GM10847 (cell line): ENCODE measurements around the gene MYO5A.

Experiments used
- POLR2A ChIP-seq: IDR thresholded peaks from 2 replicates; pipeline ENCODE4 v1.6.1; 2011; ENCODE audit not compliant: insufficient read length; ENCODE audit errors: extremely low read depth

The MYO5A gene

DNA sequence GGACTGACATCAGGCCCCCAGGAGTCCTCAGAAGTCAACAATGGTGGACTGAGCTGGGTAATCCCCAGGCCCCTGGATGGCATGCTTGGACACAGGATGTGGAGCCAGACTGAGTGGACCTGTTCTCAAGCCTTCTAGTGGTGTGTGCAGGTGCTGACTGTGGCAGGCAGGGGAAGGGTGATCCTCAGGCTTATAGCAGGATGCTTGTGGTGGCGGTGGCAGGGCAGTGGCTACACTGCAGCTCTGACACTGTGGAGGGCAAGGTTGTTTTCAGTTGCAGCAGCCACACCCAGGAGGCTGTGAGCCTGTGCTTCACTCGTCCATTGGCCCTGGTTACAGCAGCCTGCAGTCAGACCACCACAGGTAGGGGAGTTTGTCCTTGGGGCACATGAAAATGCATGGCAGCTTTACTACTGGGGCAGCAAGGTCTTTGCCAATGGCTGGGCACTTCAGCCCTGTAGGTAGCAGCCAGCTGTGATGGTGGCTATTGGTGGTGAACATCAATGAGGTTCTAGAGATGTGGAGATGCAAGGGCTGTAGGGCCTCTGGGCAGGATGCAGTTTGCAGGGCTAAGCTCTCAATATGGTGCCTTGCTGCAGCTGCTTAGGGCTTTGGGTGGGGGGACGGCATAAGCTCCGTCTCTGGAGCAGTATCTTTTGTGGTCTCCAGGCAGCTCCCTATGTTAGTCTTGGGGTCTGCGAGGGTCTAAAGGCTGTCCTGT is 17.5 kb upstream of the MYO5A start:
- no peak for TF ChIP-seq POLR2A

DNA sequence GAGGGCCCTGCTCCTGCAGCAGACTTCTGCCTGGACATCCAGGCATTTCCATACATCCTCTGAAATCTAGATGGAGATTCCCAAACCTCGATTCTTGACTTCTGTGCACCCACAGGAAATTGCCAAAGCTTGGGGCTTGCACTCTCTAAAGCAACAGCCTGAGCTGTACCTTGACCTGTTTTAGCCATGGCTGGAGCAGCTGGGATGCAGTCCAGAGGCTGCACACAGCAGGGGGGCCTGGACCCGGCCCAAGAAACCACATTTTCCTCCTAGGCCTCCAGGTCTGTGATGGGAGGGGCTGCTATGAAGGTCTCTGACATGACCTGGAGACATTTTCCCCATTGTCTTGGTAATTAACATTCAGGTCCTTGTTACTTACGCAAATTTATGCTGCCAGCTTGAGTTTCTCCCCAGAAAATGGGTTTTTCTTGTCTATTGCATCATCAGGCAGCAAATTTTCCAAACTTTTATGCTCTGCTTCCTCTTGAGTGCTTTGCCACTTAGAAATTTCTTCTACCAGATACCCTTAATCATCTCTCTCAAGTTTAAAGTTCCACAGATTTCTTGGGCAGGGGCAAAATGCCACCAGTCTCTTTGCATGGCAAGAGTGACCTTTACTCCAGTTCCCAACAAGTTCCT is 11.8 kb upstream of the MYO5A start:
- no peak for TF ChIP-seq POLR2A

DNA sequence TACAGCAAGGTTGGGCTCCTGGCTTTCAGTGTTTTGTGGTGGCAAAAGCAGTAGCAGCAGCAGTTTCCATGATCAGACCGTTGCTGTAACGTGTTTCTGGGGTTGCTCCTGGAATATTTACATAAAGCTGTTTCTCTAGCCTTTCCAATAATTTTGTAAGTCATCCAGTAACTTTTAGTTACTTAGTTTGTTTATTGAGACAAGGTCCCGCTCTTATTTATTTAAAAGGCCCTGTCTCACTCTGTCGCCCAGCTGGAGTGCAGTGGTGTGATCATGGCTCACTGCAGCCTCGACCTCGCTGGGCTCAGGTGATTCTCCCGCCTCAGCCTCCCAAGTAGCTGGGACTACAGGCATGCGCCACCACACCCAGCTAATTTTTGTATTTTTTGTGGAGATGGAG is 8.8 kb upstream of the MYO5A start:
- TF ChIP-seq POLR2A, result no peak

DNA sequence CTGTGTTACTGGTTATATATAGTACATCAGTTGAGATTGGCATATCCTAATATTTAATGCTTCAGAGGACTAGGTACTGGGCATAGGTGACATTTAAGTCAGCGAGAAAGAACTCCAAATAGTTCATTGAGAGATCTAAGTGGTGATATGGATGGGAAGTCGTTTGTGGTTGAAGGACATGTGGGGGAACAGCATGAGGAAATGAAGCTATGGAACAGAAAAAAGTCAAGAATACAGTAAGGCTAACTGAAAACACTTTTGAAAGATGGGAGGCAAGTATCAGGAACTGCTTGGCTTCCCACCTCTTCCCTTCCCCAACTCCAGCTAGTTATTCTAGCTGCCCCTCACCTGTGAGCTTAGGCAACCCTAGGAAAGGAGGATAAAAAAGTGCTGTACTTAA is 3.7 kb upstream of the MYO5A start:
- no peak for TF ChIP-seq POLR2A

DNA sequence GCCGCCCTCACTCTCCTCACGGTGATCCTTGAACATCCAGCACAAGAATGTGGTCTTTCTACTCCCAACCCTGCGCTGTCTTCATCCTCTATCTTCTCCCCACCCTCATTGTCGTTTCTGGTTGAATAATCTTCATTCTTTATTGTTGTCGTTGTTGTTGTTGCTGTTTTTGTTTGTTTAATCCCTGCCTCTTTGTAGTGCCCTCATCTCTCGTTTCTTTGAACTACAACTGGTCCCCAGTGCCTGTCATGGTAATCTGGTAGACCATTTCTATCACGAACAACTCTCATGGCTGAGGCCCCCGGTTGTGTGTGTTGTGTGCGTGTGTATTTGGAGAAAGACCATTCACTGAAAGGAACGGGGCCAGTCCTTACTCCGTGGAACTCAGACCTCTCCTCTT is 1.3 kb upstream of the MYO5A start:
- TF ChIP-seq POLR2A, result no peak

DNA sequence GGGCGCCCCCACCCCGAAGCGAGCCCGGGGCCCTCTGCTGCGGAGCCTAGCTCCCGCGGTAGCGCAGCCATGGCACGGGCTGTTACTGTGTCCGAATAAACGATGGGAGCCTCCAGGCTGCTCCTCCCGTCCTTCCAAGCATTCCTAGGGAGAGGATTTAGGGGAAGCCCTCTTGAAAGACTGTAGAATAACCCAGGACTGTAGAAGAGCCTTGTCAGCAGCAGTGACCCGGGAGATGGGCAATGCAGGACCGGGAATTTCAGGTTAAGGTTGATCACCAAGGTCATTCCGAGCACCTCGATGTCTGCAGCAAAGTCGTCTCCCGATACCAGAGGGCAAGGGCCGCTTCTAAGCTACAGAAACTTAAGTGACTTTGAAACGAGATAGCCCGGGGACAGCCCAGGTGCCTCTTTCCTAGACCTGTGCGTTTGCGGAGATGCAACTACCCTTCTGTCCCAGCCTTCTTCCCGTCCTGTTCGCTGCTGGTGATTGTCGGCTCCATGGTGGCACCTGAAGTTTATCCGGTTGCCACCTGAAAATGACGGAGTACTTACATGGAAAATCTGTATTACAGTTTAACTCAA is 753 bp upstream of the MYO5A start:
- TF ChIP-seq POLR2A, result no peak

DNA sequence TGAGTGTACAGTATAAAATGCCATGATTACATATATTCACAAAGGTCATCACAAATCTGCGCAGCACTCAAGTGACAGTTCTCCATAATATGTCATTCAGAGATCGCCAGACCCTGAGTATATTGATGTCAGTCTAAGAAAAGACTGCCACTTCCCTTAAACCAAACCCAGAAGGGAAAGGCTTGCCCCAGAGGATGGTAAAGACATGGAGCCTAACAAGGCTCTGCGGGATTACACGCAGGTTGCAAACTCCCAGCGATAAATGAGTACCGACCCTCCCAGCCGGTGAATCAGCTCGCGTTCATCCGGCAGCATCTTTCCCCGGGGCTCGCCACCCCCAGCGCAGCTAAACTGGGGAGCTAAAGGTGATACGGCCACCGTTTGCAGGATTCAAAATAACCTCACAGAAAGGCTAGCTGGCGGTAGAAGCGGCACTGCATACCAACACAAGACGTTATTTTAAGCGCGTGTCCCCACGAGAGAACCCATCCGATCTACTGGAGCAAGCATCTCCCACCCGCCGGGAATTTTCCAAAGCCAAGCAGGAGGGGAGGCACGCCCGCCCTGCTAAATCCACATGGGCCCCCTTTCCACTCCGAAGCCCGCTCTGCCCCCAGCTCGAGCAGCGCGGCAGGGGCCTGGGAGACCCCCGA is 643 bp downstream of the MYO5A start:
- no peak for TF ChIP-seq POLR2A

DNA sequence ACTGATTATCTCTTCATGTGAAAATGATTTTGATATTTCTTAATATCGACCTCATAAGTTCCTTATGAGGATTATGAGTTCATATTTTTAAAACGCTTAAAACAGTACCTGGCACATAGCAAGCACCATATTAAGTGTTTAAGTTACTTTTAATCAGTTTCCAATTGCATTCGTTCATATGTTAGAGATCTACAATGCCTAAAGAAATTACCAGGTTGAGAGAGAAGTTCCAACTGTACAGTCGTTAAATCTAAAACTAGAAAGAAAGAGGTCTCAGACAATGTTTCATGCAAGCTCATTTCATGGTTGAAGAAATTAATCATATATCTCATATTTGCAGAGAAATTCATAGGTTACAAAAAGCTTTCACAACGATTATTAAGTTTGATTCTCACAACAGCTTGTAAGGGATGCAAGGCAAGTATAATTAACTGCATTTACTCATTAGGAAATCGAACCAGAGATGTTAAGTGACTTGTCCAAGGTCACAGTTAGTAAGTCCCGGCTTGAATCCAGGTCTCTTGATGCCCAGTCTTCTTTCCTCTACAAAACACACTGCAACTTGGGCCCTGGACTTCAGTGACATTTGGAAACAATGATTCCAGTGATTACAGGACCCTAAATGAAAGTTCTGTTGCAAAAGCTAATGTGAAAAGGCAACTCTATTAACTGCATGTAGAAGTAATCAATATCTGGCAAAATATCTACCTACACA is 1.3 kb downstream of the MYO5A start:
- TF ChIP-seq POLR2A, result no peak

DNA sequence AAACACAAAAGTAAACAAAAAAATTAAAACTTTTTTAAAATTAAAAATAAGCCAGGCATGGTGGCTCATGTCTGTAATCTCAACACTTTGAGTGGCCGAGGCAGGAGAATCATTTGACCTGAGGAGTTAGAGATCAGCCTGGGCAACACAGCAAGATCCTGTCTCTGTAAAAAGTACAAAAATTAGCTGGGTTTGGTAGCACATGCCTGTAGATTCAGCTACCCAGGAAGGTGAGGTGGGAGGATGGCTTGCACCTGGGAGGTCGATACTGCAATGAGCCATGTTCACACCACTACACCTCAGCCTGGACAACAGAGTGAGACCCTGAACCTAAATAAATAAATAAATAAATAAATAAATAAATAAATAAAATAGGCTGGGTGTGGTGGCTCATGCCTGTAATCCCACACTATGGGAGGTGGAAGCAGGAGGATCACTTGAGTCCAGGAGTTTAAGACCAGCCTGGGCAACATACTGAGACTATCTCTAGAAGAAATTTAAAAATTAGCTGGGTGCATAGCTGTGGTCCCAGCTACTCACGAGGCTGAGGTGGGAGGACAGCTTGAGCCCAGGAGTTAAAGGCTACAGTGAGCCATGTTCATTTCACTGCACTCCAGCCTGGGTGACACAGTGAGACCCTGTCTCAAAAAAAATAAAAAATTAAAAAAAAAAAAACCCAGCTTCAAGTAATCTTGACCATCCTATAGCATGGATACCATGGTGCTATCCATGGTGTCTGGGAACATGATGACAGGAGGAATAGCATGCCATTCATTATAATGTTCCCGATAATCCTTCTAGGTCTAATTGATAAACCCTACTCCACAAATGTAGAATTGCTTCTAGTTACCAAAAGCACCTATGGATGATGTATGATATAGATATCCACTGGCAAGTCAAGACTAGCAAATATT is 4.2 kb downstream of the MYO5A start:
- no peak for TF ChIP-seq POLR2A

DNA sequence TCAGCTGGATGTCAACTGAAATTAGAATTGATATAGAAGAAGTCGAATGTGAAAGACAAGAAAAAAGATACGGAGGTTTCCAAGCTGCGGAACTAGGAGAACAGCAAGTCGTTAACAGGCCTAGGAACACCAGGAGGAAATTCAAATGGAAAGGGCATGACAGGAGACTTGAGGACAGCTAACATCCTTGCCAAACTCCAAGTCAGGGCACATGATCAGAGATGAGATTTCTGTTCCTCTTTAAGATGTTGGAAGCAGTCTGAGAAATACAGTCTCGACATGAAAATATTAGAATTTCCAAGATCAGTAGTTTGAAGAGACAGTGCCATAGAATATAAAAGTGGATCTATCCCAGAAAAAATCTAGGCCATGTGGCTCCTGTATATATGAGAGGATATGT is 5.0 kb downstream of the MYO5A start:
- TF ChIP-seq POLR2A, result no peak

DNA sequence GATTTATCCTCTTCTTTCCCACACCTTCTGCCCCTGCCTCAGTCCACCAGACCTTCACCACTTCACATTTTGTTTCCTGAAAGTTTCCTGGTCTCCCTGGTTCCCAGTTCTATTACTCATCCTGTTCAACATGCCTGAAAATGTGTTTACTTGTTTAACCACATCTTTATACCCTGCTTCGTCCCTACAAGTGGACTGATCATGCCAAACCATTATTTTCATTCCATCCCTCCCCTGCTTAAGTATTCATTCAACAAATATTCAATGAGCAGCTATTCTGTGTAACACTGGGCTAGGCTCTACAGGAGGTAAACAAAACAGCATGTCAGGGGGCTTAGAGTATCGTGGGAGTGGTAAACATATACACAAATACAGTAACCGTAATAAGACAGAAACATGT is 5.5 kb downstream of the MYO5A start:
- TF ChIP-seq POLR2A, result no peak

DNA sequence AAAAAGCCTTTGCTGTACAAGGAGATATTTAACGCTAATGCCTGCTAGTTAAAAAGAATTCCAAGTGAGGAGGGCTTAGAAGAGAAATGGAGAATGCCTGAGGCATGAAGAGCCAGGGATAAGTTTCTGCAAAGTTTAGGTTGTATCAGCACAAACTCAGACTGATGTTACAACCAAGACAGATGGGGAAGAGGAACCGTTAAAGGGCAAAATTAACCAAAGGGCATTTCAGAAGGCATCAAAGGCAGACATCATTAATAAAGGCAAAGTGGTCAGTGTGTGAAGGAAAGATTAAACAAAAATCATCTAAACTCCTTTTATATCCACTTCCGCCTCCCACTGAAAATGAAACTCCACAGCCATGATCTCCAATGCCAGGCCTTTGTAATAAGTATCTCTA is 7.0 kb downstream of the MYO5A start:
- TF ChIP-seq POLR2A, result no peak

DNA sequence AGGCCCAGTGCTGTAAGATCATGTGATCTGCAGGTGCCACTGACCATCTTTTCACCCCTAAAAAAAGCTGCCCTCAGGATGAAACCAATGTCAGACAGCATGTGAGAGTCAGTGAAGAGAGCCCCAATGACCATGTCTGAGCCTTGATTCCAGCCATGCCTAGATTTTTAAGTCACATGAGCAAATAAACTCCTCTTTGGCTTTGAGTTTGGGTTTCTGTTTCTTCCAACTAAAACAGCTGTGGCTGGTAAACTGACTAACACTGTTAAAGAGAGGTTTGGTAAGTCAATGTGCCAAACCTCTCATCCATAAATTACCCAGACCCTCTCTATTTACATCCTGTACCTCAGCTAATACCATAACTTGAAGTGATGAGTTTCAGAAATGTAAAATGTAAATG is 8.3 kb downstream of the MYO5A start:
- no peak for TF ChIP-seq POLR2A
